Endothelial cell of hepatic sinusoid (primary cell): ENCODE data around the gene MTCH1.

Experiments
- in situ Hi-C: cut with HindIII; loops from 2 replicates; pipeline ENCODE4 v1.10.0; 2017; ENCODE audit warnings: low sequenced_read_pairs

MTCH1 gene

GRCh38 chr6:37018198-37019064 lies 32.4 kb upstream of the MTCH1 start:
- in situ Hi-C loops, result loop anchor here (5.0 kb wide), 1 partner anchor 111 kb away; no protein-coding TSS in a partner anchor

- in situ Hi-C loops, result loop anchor here (5.0 kb wide), 1 partner anchor 110 kb away; no protein-coding TSS in a partner anchor
Observed at GRCh38 chr6:37017606-37018197, 31.7 kb upstream of the MTCH1 start.

- in situ Hi-C loops, result loop anchor here (5.0 kb wide), 1 partner anchor 110 kb away; no protein-coding TSS in a partner anchor
Observed at GRCh38 chr6:37016995-37017394, 31.0 kb upstream of the MTCH1 start.

GRCh38 chr6:37015532-37015931 lies 29.5 kb upstream of the MTCH1 start:
- in situ Hi-C loops, result loop anchor here (5.0 kb wide), 1 partner anchor 108 kb away; no protein-coding TSS in a partner anchor

GRCh38 chr6:37014667-37015066 lies 28.7 kb upstream of the MTCH1 start:
- in situ Hi-C loops, result loop anchor here (5.0 kb wide), 1 partner anchor 107 kb away; no protein-coding TSS in a partner anchor

GRCh38 chr6:37013516-37014491 lies 27.8 kb upstream of the MTCH1 start:
- in situ Hi-C loops, result no loop called here

- in situ Hi-C loops, result no loop called here
Observed at GRCh38 chr6:37011656-37012378, 25.8 kb upstream of the MTCH1 start.

GRCh38 chr6:37010402-37010892 lies 24.5 kb upstream of the MTCH1 start:
- in situ Hi-C loops, result no loop called here

GRCh38 chr6:37008484-37009465 lies 22.8 kb upstream of the MTCH1 start:
- in situ Hi-C loops, result no loop called here

GRCh38 chr6:37007340-37008043 lies 21.5 kb upstream of the MTCH1 start:
- in situ Hi-C loops, result no loop called here

GRCh38 chr6:37006793-37007339 lies 20.9 kb upstream of the MTCH1 start:
- in situ Hi-C loops, result no loop called here

GRCh38 chr6:37005827-37006567 lies 20.0 kb upstream of the MTCH1 start:
- in situ Hi-C loops, result no loop called here

GRCh38 chr6:37005061-37005810 lies 19.2 kb upstream of the MTCH1 start, which contains the start of gene FGD2:
FGD2 (plus strand) TSS chr6:37005655; CDS start chr6:37005818, 163 bp downstream.
- in situ Hi-C loops, result no loop called here

- in situ Hi-C loops, result no loop called here
Observed at GRCh38 chr6:37004044-37004980, 18.3 kb upstream of the MTCH1 start.

GRCh38 chr6:36999751-37000125 lies 13.7 kb upstream of the MTCH1 start:
- in situ Hi-C loops, result no loop called here
